CD14-positive monocyte (primary cell): ENCODE results near the gene MRPL23. TPM values are rescaled to one million over a fixed set of nuclear protein-coding genes. Genes with fewer than 3 reads are reported as not detected.

Source experiments
- DNase-seq, 3 donors: peaks; one replicate each; pipeline ENCODE4 v3.0.0-alpha.2; 2011 to 2022
- H2AFZ ChIP-seq: 2 replicates; pipeline ENCODE4 v1.6.0; 2012; ENCODE audit warnings: mild to moderate bottlenecking, low read depth, low read length, inconsistent platforms; ENCODE audit not compliant: insufficient read depth, poor library complexity, severe bottlenecking
- H3K27ac ChIP-seq, 2 donors: 1 replicate in 1 of 2; 2 replicates in 1 of 2; pipeline ENCODE4 v1.5.1; 2012 to 2013; ENCODE audit warnings: low read length in 2 of 2, control low read depth in 1 of 2, inconsistent platforms in 1 of 2, low read depth in 1 of 2, mild to moderate bottlenecking in 1 of 2
- H3K27me3 ChIP-seq, 2 donors: one replicate each; pipeline versions ENCODE4 v1.6.0 to v1.6.1; 2011 to 2013; ENCODE audit warnings: low read length in 2 of 2; ENCODE audit not compliant: control insufficient read depth in 2 of 2, insufficient read depth in 2 of 2
- H3K36me3 ChIP-seq, 2 donors: replicated peaks in 1 of 2; 1 replicate in 1 of 2; 2 replicates in 1 of 2; pipeline versions ENCODE4 v1.5.1 to v1.6.1; 2012 to 2013; ENCODE audit warnings: low read length in 2 of 2, control low read depth in 1 of 2, inconsistent platforms in 1 of 2, mild to moderate bottlenecking in 1 of 2; ENCODE audit not compliant: insufficient read depth in 2 of 2, control insufficient read depth in 1 of 2
- H3K4me1 ChIP-seq, 2 donors: 1 replicate in 1 of 2; 2 replicates in 1 of 2; pipeline versions ENCODE4 v1.5.1 to v1.6.1; 2012 to 2013; ENCODE audit warnings: low read length in 2 of 2, control low read depth in 1 of 2, inconsistent platforms in 1 of 2, mild to moderate bottlenecking in 1 of 2, moderate library complexity in 1 of 2; ENCODE audit not compliant: insufficient read depth in 2 of 2, control insufficient read depth in 1 of 2
- H3K4me2 ChIP-seq: replicated peaks from 2 replicates; pipeline ENCODE3; 2012; ENCODE audit warnings: low read length, moderate library complexity, mild to moderate bottlenecking; ENCODE audit not compliant: poor library complexity, severe bottlenecking; ENCODE audit errors: extremely low read depth
- H3K4me3 ChIP-seq, 3 experiments: fragments of 200-600 bp in 1 of 3; sonication (generic) in 1 of 3; replicated peaks in 1 of 3; 1 replicate in 2 of 3; 2 replicates in 1 of 3; pipeline ENCODE4 v1.5.1; 2011 to 2013; ENCODE audit warnings: low read length in 3 of 3, mild to moderate bottlenecking in 3 of 3, control low read depth in 2 of 3, low read depth in 2 of 3, inconsistent platforms in 1 of 3, moderate library complexity in 1 of 3
- H3K79me2 ChIP-seq: 2 replicates; pipeline ENCODE4 v1.6.0; 2012; ENCODE audit warnings: mild to moderate bottlenecking, control low read depth, inconsistent platforms, low read length, moderate library complexity; ENCODE audit not compliant: insufficient read depth
- H3K9ac ChIP-seq: 2 replicates; pipeline ENCODE4 v1.6.0; 2017; ENCODE audit warnings: low read length, mild to moderate bottlenecking; ENCODE audit not compliant: insufficient read depth, poor library complexity, severe bottlenecking
- H3K9me3 ChIP-seq, 2 donors: replicated peaks in 1 of 2; 1 replicate in 1 of 2; 2 replicates in 1 of 2; pipeline versions ENCODE4 v1.5.1 to v1.6.1; 2012 to 2013; ENCODE audit warnings: low read length in 2 of 2, control low read depth in 1 of 2; ENCODE audit not compliant: control insufficient read depth in 1 of 2, insufficient read depth in 1 of 2
- H4K20me1 ChIP-seq: 2 replicates; pipeline ENCODE4 v1.6.0; 2012; ENCODE audit warnings: mild to moderate bottlenecking, low read length, control low read depth, moderate library complexity; ENCODE audit not compliant: insufficient read depth
- H3K27ac Mint-ChIP-seq, 7 donors: one replicate each; pipeline ENCODE4 v1.8.0; 2020; ENCODE audit warnings: mild to moderate bottlenecking in 7 of 7, mixed read lengths in 7 of 7, moderate library complexity in 6 of 7, inconsistent platforms in 2 of 7
- H3K27me3 Mint-ChIP-seq, 3 donors: one replicate each; pipeline ENCODE4 v1.8.0; 2021 to 2022; ENCODE audit warnings: low read depth in 3 of 3, mild to moderate bottlenecking in 3 of 3, mixed read lengths in 3 of 3, moderate library complexity in 3 of 3, inconsistent platforms in 1 of 3
- H3K36me3 Mint-ChIP-seq, 2 donors: one replicate each; pipeline ENCODE4 v1.8.0; 2020; ENCODE audit warnings: mixed read lengths in 2 of 2, inconsistent platforms in 1 of 2, mild to moderate bottlenecking in 1 of 2
- H3K4me1 Mint-ChIP-seq: one replicate; pipeline ENCODE4 v1.8.0; 2020; ENCODE audit warnings: mild to moderate bottlenecking, mixed read lengths
- H3K4me3 Mint-ChIP-seq, 2 donors: one replicate each; pipeline ENCODE4 v1.8.0; 2020; ENCODE audit warnings: mild to moderate bottlenecking in 2 of 2, mixed read lengths in 2 of 2, moderate library complexity in 1 of 2
- H3K9me3 Mint-ChIP-seq, 7 donors: one replicate each; pipeline ENCODE4 v1.8.0; 2020 to 2022; ENCODE audit warnings: mixed read lengths in 7 of 7, mild to moderate bottlenecking in 6 of 7, moderate library complexity in 6 of 7, inconsistent platforms in 2 of 7
- CTCF ChIP-seq: fragments of 200-600 bp; IDR thresholded peaks from one replicate; pipeline ENCODE4 v1.8.0; 2022; ENCODE audit warnings: antibody characterized with exemption, mild to moderate bottlenecking
- WGBS: methylation state at CpG from one replicate; pipeline ENCODE4 v1.1.5; 2013; ENCODE audit warnings: missing lambda C conversion rate; ENCODE audit not compliant: insufficient coverage; 5-methylcytosine and 5-hydroxymethylcytosine counted together
- intact Hi-C, 2 donors: fragments of 100-400 bp; cut with micrococcal nuclease; formaldehyde crosslinking; loops; one replicate each; pipeline versions ENCODE4 v1.15.0 to v1.15.1; 2023
- polyA plus RNA-seq, 3 donors: library from polyadenylated mRNA; depleted of rRNA in 1 of 3; unstranded in 2 of 3; stranded (reverse) in 1 of 3; fragments of 300-500 nt in 2 of 3; fragments of >200 nt in 1 of 3; fragmentation: Illumina TruSeq in 2 of 3; gene quantifications; 1 replicate in 2 of 3; 2 replicates in 1 of 3; pipeline ENCODE4 v1.2.3, GENCODE V29; 2012 to 2021

Gene MRPL23
- polyA plus RNA-seq, 3 donors: 19.3 to 109 (median 51.1) TPM

DNA sequence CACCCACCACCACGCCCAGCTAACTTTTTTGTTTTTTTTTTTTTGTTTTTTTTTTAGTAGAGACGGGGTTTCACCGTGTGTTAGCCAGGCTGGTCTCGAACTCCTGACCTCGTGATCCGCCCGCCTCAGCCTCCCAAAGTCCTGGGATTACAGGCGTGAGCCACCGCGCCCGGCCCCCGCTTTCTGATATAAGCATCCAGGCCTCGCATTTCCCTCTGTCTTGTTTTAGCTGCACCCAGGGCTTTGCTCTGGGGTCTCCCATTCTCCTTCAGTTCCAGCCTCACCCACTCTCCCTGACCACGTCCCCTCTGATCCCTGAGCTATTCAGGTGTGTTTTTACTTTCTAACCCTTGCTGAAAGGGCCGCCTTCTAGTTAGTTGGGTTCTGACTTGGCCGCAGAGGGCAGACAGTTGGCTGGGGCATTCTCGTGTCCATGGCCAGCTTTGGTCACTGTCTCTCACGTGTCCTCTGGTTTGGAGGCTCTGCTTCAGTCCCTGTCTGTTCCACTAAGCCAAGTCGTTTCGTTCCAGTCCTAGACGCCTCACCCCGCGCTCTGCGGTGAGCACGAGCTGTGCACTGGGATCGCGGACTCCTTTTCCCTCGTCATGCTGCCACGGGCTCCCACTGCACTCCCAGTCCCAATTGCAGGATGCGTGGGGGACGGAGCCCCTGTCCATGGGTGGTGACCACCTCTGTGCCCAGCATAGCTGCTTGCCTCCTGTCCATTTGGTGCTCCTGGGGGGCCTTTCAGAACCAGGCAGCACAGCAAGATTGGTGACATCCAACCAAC, 33.7 kb upstream of the MRPL23 start:
- H3K4me1 Mint-ChIP-seq: peaks cover 16% of the 10 kb centered on the region
- H3K9me3 Mint-ChIP-seq: peaks cover 0 to 5% (median 0%) of the 10 kb centered on the region in 7 donors
- TF ChIP-seq CTCF: no peak
- Histone ChIP-seq H3K79me2 (no peaks in the 10 kb centered on the region), H3K9me3 (no peaks in the 10 kb centered on the region), H3K9ac (no peak overlapping the region), H3K4me2 (no peak overlapping the region), H3K4me3 (no peak overlapping the region), H3K36me3 (no peaks in the 10 kb centered on the region), H3K27me3 (no peaks in the 10 kb centered on the region), H3K27ac (no peak overlapping the region), H4K20me1 (peaks cover 25% of the 10 kb centered on the region), H2AFZ (no peak overlapping the region), H3K4me1 (peaks cover 11 to 15% of the 10 kb centered on the region in 2 donors)
- WGBS: 94% methylated on average over 26 of the region's 31 CpGs
- peaks cover 1 to 8% (median 6%) of the 10 kb centered on the region in 3 donors for H3K27me3 Mint-ChIP-seq
- no peak for DNase-seq
- peak overlapping the region in 6 of 7 donors; percentile 12 to 86 (median 58) for H3K27ac Mint-ChIP-seq
- H3K36me3 Mint-ChIP-seq: peaks cover 2 to 4% of the 10 kb centered on the region in 2 donors
- H3K4me3 Mint-ChIP-seq: no peak overlapping the region
- intact Hi-C loops: loop anchor here (1.0 to 10.0 kb wide), 2 partner anchors 26 to 79 kb away; partner anchors contain the start of genes SYT8 (in 1 of the 2) and TNNI2 (in 1 of the 2)

GRCh38 chr11:1915795-1916131, 31.4 kb upstream of the MRPL23 start:
- DNase-seq: no peak
- peaks cover 5 to 6% (median 5%) of the 10 kb centered on the region in 3 donors for H3K27me3 Mint-ChIP-seq
- peak overlapping the region in 1 of 7 donors; percentile 46 for H3K27ac Mint-ChIP-seq
- intact Hi-C loops: loop anchor here (1.0 to 10.0 kb wide), 4 partner anchors 22 to 81 kb away; partner anchors contain the start of genes SYT8 (in 1 of the 2) and TNNI2 (in 1 of the 2)
- H3K4me2 ChIP-seq: no peak overlapping the region
- H3K36me3 ChIP-seq: no peaks in the 10 kb centered on the region
- H3K4me1 ChIP-seq: peaks cover 11 to 15% of the 10 kb centered on the region in 2 donors
- peaks cover 2% of the 10 kb centered on the region in 2 donors for H3K36me3 Mint-ChIP-seq
- 100% methylated on average over 2 of the region's 2 CpGs for WGBS
- H3K27ac ChIP-seq: no peak overlapping the region
- H3K9me3 Mint-ChIP-seq: peaks cover 0 to 5% (median 0%) of the 10 kb centered on the region in 7 donors
- H3K9me3 ChIP-seq: no peaks in the 10 kb centered on the region
- H4K20me1 ChIP-seq: peaks cover 25% of the 10 kb centered on the region
- H3K4me1 Mint-ChIP-seq: peaks cover 14% of the 10 kb centered on the region
- no peaks in the 10 kb centered on the region for H3K27me3 ChIP-seq
- no peak overlapping the region for H3K9ac ChIP-seq
- no peak for TF ChIP-seq CTCF
- H3K4me3 ChIP-seq: no peak overlapping the region
- no peaks in the 10 kb centered on the region for H3K79me2 ChIP-seq
- H3K4me3 Mint-ChIP-seq: no peak overlapping the region
- H2AFZ ChIP-seq: no peak overlapping the region
